Activated naive CD4-positive, alpha-beta T cell treated with anti-CD3 and anti-CD28 coated beads for 36 hours (primary cell): ENCODE results near the gene SPG7. TPM values are rescaled to one million over a fixed set of nuclear protein-coding genes. Genes with fewer than 3 reads are reported as not detected.

Experiments used
- CTCF ChIA-PET: fragments of 350-600 bp; sonication (Branson Sonifier 250); formaldehyde crosslinking; loops from one replicate; lab custom pipeline; 2021; ENCODE audit warnings: antibody characterized with exemption; lab: Charles Lee
- DNase-seq: peaks from one replicate; pipeline ENCODE4 v3.0.0-alpha.2; 2020
- H3K27ac Mint-ChIP-seq: one replicate; pipeline ENCODE4 v1.8.0; 2021; ENCODE audit warnings: mild to moderate bottlenecking, mixed read lengths
- H3K27me3 Mint-ChIP-seq: one replicate; pipeline ENCODE4 v1.8.0; 2021; ENCODE audit warnings: low read depth, mixed read lengths
- H3K36me3 Mint-ChIP-seq: one replicate; pipeline ENCODE4 v1.8.0; 2021; ENCODE audit warnings: low read depth, mixed read lengths
- H3K4me1 Mint-ChIP-seq: one replicate; pipeline ENCODE4 v1.8.0; 2021; ENCODE audit warnings: low read depth, mixed read lengths
- H3K4me3 Mint-ChIP-seq: one replicate; pipeline ENCODE4 v1.8.0; 2021; ENCODE audit warnings: mild to moderate bottlenecking, moderate library complexity, mixed read lengths
- H3K9me3 Mint-ChIP-seq: one replicate; pipeline ENCODE4 v1.8.0; 2021; ENCODE audit warnings: mixed read lengths
- intact Hi-C: fragments of 100-400 bp; cut with micrococcal nuclease; formaldehyde crosslinking; loops from one replicate; pipeline ENCODE4 v1.15.1; 2023
- total RNA-seq, 2 experiments: library from RNA; stranded (reverse); gene quantifications; one replicate each; pipeline ENCODE4 v1.2.3, GENCODE V29; 2021

The SPG7 gene
- total RNA-seq, 2 experiments from 2014 or later, result 62.4 to 67.7 TPM

- Mint-ChIP-seq H3K4me3 (no peak overlapping the region), H3K9me3 (no peaks in the 10 kb centered on the region), H3K4me1 (peaks cover 14% of the 10 kb centered on the region), H3K36me3 (no peaks in the 10 kb centered on the region), H3K27me3 (peaks cover 11% of the 10 kb centered on the region), H3K27ac (no peak overlapping the region)
- DNase-seq, result no peak
- CTCF ChIA-PET, result interaction anchor here (1.3 kb wide), 1 partner anchor 69 kb away, joined by 5 read pairs; no protein-coding TSS in a partner anchor
- intact Hi-C loops, result no loop called here
Measured at GRCh38 chr16:89571636-89572035, 63.4 kb downstream of the SPG7 start.

GRCh38 chr16:89572073-89572484 is 63.9 kb downstream of the SPG7 start:
- no peak overlapping the region for H3K27ac Mint-ChIP-seq
- H3K4me1 Mint-ChIP-seq, result peaks cover 14% of the 10 kb centered on the region
- CTCF ChIA-PET, result interaction anchor here (1.3 kb wide), 1 partner anchor 69 kb away, joined by 5 read pairs; no protein-coding TSS in a partner anchor
- no peak overlapping the region for H3K4me3 Mint-ChIP-seq
- H3K27me3 Mint-ChIP-seq, result peaks cover 11% of the 10 kb centered on the region
- DNase-seq, result no peak
- no peaks in the 10 kb centered on the region for H3K9me3 Mint-ChIP-seq
- intact Hi-C loops, result no loop called here
- no peaks in the 10 kb centered on the region for H3K36me3 Mint-ChIP-seq

- Mint-ChIP-seq H3K4me1 (peaks cover 14% of the 10 kb centered on the region), H3K27me3 (peaks cover 11% of the 10 kb centered on the region), H3K4me3 (no peak overlapping the region), H3K9me3 (no peaks in the 10 kb centered on the region), H3K36me3 (no peaks in the 10 kb centered on the region), H3K27ac (no peak overlapping the region)
- CTCF ChIA-PET, result interaction anchor here (1.3 kb wide), 1 partner anchor 68 kb away, joined by 5 read pairs; no protein-coding TSS in a partner anchor
- intact Hi-C loops, result no loop called here
- no peak for DNase-seq
Measured at GRCh38 chr16:89572485-89573205, 64.4 kb downstream of the SPG7 start.

- H3K9me3 Mint-ChIP-seq, result no peaks in the 10 kb centered on the region
- H3K4me3 Mint-ChIP-seq, result peak overlapping the region; percentile 38
- peaks cover 14% of the 10 kb centered on the region for H3K4me1 Mint-ChIP-seq
- no peak for DNase-seq
- no peaks in the 10 kb centered on the region for H3K36me3 Mint-ChIP-seq
- H3K27me3 Mint-ChIP-seq, result peaks cover 11% of the 10 kb centered on the region
- no peak overlapping the region for H3K27ac Mint-ChIP-seq
- CTCF ChIA-PET, result interaction anchor here (0.9 kb wide), 1 partner anchor 94 kb away, joined by 3 read pairs; no protein-coding TSS in a partner anchor
- intact Hi-C loops, result loop anchor here (1.0 kb wide), 2 partner anchors 67 to 93 kb away; no protein-coding TSS in a partner anchor
Measured at GRCh38 chr16:89573826-89574680, 65.8 kb downstream of the SPG7 start.

- H3K27me3 Mint-ChIP-seq, result peaks cover 11% of the 10 kb centered on the region
- no peak overlapping the region for H3K27ac Mint-ChIP-seq
- CTCF ChIA-PET, result interaction anchor here (0.8 to 1.4 kb wide), 4 partner anchors 68 to 111 kb away, joined by 3 to 4 read pairs (median 4); partner anchors contain the start of gene CDK10
- intact Hi-C loops, result loop anchor here (1.0 to 5.0 kb wide), 3 partner anchors 67 to 288 kb away; no protein-coding TSS in a partner anchor
- no peaks in the 10 kb centered on the region for H3K9me3 Mint-ChIP-seq
- peak overlapping the region; percentile 51 for H3K4me3 Mint-ChIP-seq
- H3K4me1 Mint-ChIP-seq, result peaks cover 14% of the 10 kb centered on the region
- H3K36me3 Mint-ChIP-seq, result no peaks in the 10 kb centered on the region
- peak; percentile 75 for DNase-seq
Measured at GRCh38 chr16:89574681-89575246, 66.6 kb downstream of the SPG7 start.

GRCh38 chr16:89575247-89576152 is 67.3 kb downstream of the SPG7 start, which contains the start of gene CPNE7:
Gene CPNE7, plus strand, starts transcription at chr16:89575758. Its CDS starts 140 bp downstream, at chr16:89575898.
- intact Hi-C loops, result loop anchor here (5.0 kb wide), 1 partner anchor 287 kb away; no protein-coding TSS in a partner anchor
- Mint-ChIP-seq H3K4me3 (peak within 1 kb of the TSS; percentile 51), H3K36me3 (no peaks in the 10 kb centered on the region), H3K4me1 (peaks cover 14% of the 10 kb centered on the region), H3K27me3 (peaks cover 11% of the 10 kb centered on the region), H3K9me3 (no peaks in the 10 kb centered on the region), H3K27ac (no peak within 1 kb of the TSS)
- CTCF ChIA-PET, result interaction anchor here (0.6 to 1.4 kb wide), 6 partner anchors 18 to 123 kb away, joined by 3 to 4 read pairs (median 4); partner anchors contain the start of gene CDK10
- DNase-seq, result no peak

- peaks cover 14% of the 10 kb centered on the region for H3K4me1 Mint-ChIP-seq
- no peak for DNase-seq
- H3K36me3 Mint-ChIP-seq, result no peaks in the 10 kb centered on the region
- peaks cover 11% of the 10 kb centered on the region for H3K27me3 Mint-ChIP-seq
- H3K4me3 Mint-ChIP-seq, result no peak overlapping the region
- no peak overlapping the region for H3K27ac Mint-ChIP-seq
- H3K9me3 Mint-ChIP-seq, result no peaks in the 10 kb centered on the region
- intact Hi-C loops, result loop anchor here (5.0 kb wide), 1 partner anchor 286 kb away; no protein-coding TSS in a partner anchor
- CTCF ChIA-PET, result interaction anchor here (1.4 kb wide), 1 partner anchor 110 kb away, joined by 4 read pairs; the partner anchor contains the start of gene CDK10
Measured at GRCh38 chr16:89576153-89577054, 68.2 kb downstream of the SPG7 start.

- DNase-seq, result no peak
- CTCF ChIA-PET, result no interaction called here
- H3K36me3 Mint-ChIP-seq, result no peaks in the 10 kb centered on the region
- peaks cover 9% of the 10 kb centered on the region for H3K4me1 Mint-ChIP-seq
- H3K27me3 Mint-ChIP-seq, result peaks cover 10% of the 10 kb centered on the region
- no peak overlapping the region for H3K27ac Mint-ChIP-seq
- H3K9me3 Mint-ChIP-seq, result no peaks in the 10 kb centered on the region
- H3K4me3 Mint-ChIP-seq, result no peak overlapping the region
- intact Hi-C loops, result loop anchor here (5.0 kb wide), 1 partner anchor 285 kb away; no protein-coding TSS in a partner anchor
Measured at GRCh38 chr16:89577055-89577759, 69.0 kb downstream of the SPG7 start.

- Mint-ChIP-seq H3K27me3 (no peaks in the 10 kb centered on the region), H3K4me3 (no peak overlapping the region), H3K9me3 (no peaks in the 10 kb centered on the region), H3K4me1 (no peaks in the 10 kb centered on the region), H3K36me3 (no peaks in the 10 kb centered on the region), H3K27ac (no peak overlapping the region)
- intact Hi-C loops, result loop anchor here (5.0 kb wide), 1 partner anchor 283 kb away; no protein-coding TSS in a partner anchor
- no peak for DNase-seq
- CTCF ChIA-PET, result no interaction called here
Measured at GRCh38 chr16:89579351-89579750, 71.1 kb downstream of the SPG7 start.
